GM18861 (cell line): ENCODE measurements around the gene VIPR2.

Source experiments
- ATAC-seq: cut with Tn5 transposase; IDR thresholded peaks from one replicate; pipeline ENCODE4 v1.9.1; 2021; ENCODE audit not compliant: unreplicated experiment

Gene VIPR2

GRCh38 chr7:159121476-159121875, 23.2 kb downstream of the VIPR2 start:
- no peak for ATAC-seq

- no peak for ATAC-seq
Observed at GRCh38 chr7:159121068-159121467, 23.6 kb downstream of the VIPR2 start.

GRCh38 chr7:159120540-159120919, 24.1 kb downstream of the VIPR2 start:
- no peak for ATAC-seq

GRCh38 chr7:159119851-159120539, 24.7 kb downstream of the VIPR2 start:
- ATAC-seq, result no peak

GRCh38 chr7:159119026-159119741, 25.5 kb downstream of the VIPR2 start:
- no peak for ATAC-seq

GRCh38 chr7:159118623-159119022, 26.0 kb downstream of the VIPR2 start:
- no peak for ATAC-seq

- no peak for ATAC-seq
Observed at GRCh38 chr7:159118197-159118595, 26.5 kb downstream of the VIPR2 start.

GRCh38 chr7:159117366-159118196, 27.1 kb downstream of the VIPR2 start:
- no peak for ATAC-seq

GRCh38 chr7:159116581-159117339, 27.9 kb downstream of the VIPR2 start:
- no peak for ATAC-seq

GRCh38 chr7:159115601-159116501, 28.8 kb downstream of the VIPR2 start:
- no peak for ATAC-seq

GRCh38 chr7:159114981-159115380, 29.7 kb downstream of the VIPR2 start:
- ATAC-seq, result no peak

- no peak for ATAC-seq
Observed at GRCh38 chr7:159114096-159114495, 30.6 kb downstream of the VIPR2 start.

GRCh38 chr7:159113056-159113455, 31.6 kb downstream of the VIPR2 start:
- no peak for ATAC-seq

GRCh38 chr7:159112136-159113011, 32.3 kb downstream of the VIPR2 start:
- ATAC-seq, result no peak

GRCh38 chr7:159109653-159110035, 35.0 kb downstream of the VIPR2 start:
- no peak for ATAC-seq

GRCh38 chr7:159108941-159109652, 35.6 kb downstream of the VIPR2 start:
- no peak for ATAC-seq

GRCh38 chr7:159108491-159108890, 36.2 kb downstream of the VIPR2 start:
- no peak for ATAC-seq

GRCh38 chr7:159107161-159107892, 37.3 kb downstream of the VIPR2 start:
- ATAC-seq, result no peak
